ENCODE results near the gene SATB2. TPM values are rescaled to one million over a fixed set of nuclear protein-coding genes. Genes with fewer than 3 reads are reported as not detected.
A peak's percentile ranks its signal among the peaks of the same experiment; 100 is the strongest.

The SATB2 gene
- total RNA-seq, 1 experiment from 2014 or later: 3.0 TPM

- H3K36me3 ChIP-seq (ENCODE audit: low read depth, low read length): no peaks in the 10 kb centered on the region
- no peak overlapping the region for H2AFZ ChIP-seq (ENCODE audit: low read length)
- DNase-seq (peak; percentile 95), ATAC-seq (peak; percentile 98)
- H3K9ac ChIP-seq (ENCODE audit: low read length): no peak overlapping the region
- no peaks in the 10 kb centered on the region for H3K79me2 ChIP-seq (ENCODE audit: low read length)
- CTCF ChIA-PET: no interaction called here
- no peaks in the 10 kb centered on the region for H3F3A ChIP-seq (ENCODE audit: low read length, unreplicated experiment)
- TF ChIP-seq EZH2 (IDR thresholded peaks at IDR 0.05; ENCODE audit: low read length, unreplicated experiment) (no peak), CTCF (conservative IDR thresholded peaks at IDR 0.05; ENCODE audit: low read depth, low read length) (no peak), EZH2phosphoT487 (IDR thresholded peaks at IDR 0.05; ENCODE audit: borderline replicate concordance, low read length) (no peak)
- no peak overlapping the region; the same call in 1 of the 2 replicates for H3K4me3 ChIP-seq (ENCODE audit: low read length)
- no peaks in the 10 kb centered on the region for H3K27me3 ChIP-seq (ENCODE audit: low read length)
- POLR2A ChIA-PET (ENCODE audit: unreplicated experiment): no interaction called here
- intact Hi-C loops (cut with micrococcal nuclease): loop anchor here (1.0 kb wide), 3 partner anchors 36 to 156 kb away; no protein-coding TSS in a partner anchor
- H3K4me1 ChIP-seq (ENCODE audit: insufficient read depth, low read length): peaks cover 17% of the 10 kb centered on the region
- H4K20me1 ChIP-seq (ENCODE audit: low read length): no peaks in the 10 kb centered on the region
- peak overlapping the region; percentile 54 for H3K27ac ChIP-seq (ENCODE audit: low read length)
- no peaks in the 10 kb centered on the region for H3K9me2 ChIP-seq (replicated peaks; ENCODE audit: low read length)
- H3K9me3 ChIP-seq (ENCODE audit: low read length): no peaks in the 10 kb centered on the region
- BruUV-seq (replicated peaks): no TSS peak
- H3K4me2 ChIP-seq (ENCODE audit: low read length): peak overlapping the region; percentile 70
Measured at GRCh38 chr2:199303728-199304177, 154.0 kb downstream of the SATB2 start.

- H3K4me1 ChIP-seq (ENCODE audit: insufficient read depth, low read length): peaks cover 17% of the 10 kb centered on the region
- no TSS peak for BruUV-seq (replicated peaks)
- H3K9me3 ChIP-seq (ENCODE audit: low read length): no peaks in the 10 kb centered on the region
- H3K27me3 ChIP-seq (ENCODE audit: low read length): no peaks in the 10 kb centered on the region
- H3F3A ChIP-seq (ENCODE audit: low read length, unreplicated experiment): no peaks in the 10 kb centered on the region
- DNase-seq: no peak
- ChIA-PET CTCF (no interaction called here), POLR2A (ENCODE audit: unreplicated experiment) (no interaction called here)
- H3K4me3 ChIP-seq (ENCODE audit: low read length): no peak overlapping the region
- no peak overlapping the region for H3K27ac ChIP-seq (ENCODE audit: low read length)
- H3K9me2 ChIP-seq (replicated peaks; ENCODE audit: low read length): no peaks in the 10 kb centered on the region
- H2AFZ ChIP-seq (ENCODE audit: low read length): no peak overlapping the region
- no peaks in the 10 kb centered on the region for H3K36me3 ChIP-seq (ENCODE audit: low read depth, low read length)
- no peaks in the 10 kb centered on the region for H4K20me1 ChIP-seq (ENCODE audit: low read length)
- TF ChIP-seq CTCF (conservative IDR thresholded peaks at IDR 0.05; ENCODE audit: low read depth, low read length) (no peak), EZH2 (IDR thresholded peaks at IDR 0.05; ENCODE audit: low read length, unreplicated experiment) (no peak), EZH2phosphoT487 (IDR thresholded peaks at IDR 0.05; ENCODE audit: borderline replicate concordance, low read length) (no peak)
- no peak overlapping the region for H3K4me2 ChIP-seq (ENCODE audit: low read length)
- no peak overlapping the region for H3K9ac ChIP-seq (ENCODE audit: low read length)
- no peaks in the 10 kb centered on the region for H3K79me2 ChIP-seq (ENCODE audit: low read length)
- no peak for ATAC-seq
- intact Hi-C loops (cut with micrococcal nuclease): loop anchor here (1.0 kb wide), 2 partner anchors 107 to 156 kb away; no protein-coding TSS in a partner anchor
Measured at GRCh38 chr2:199302851-199303250, 154.9 kb downstream of the SATB2 start.

GRCh38 chr2:199288424-199288823 is 169.3 kb downstream of the SATB2 start:
- no peak for DNase-seq
- Histone ChIP-seq H3K4me3 (ENCODE audit: low read length) (no peak overlapping the region), H3K4me2 (ENCODE audit: low read length) (no peak overlapping the region), H3K9ac (ENCODE audit: low read length) (no peak overlapping the region), H3K4me1 (ENCODE audit: insufficient read depth, low read length) (no peaks in the 10 kb centered on the region), H2AFZ (ENCODE audit: low read length) (no peak overlapping the region), H3K9me2 (replicated peaks; ENCODE audit: low read length) (no peaks in the 10 kb centered on the region), H3K27me3 (ENCODE audit: low read length) (no peaks in the 10 kb centered on the region), H3K27ac (ENCODE audit: low read length) (no peak overlapping the region), H3K79me2 (ENCODE audit: low read length) (no peaks in the 10 kb centered on the region), H3K36me3 (ENCODE audit: low read depth, low read length) (no peaks in the 10 kb centered on the region), H3F3A (ENCODE audit: low read length, unreplicated experiment) (no peaks in the 10 kb centered on the region), H4K20me1 (ENCODE audit: low read length) (no peaks in the 10 kb centered on the region), H3K9me3 (ENCODE audit: low read length) (no peaks in the 10 kb centered on the region)
- ATAC-seq: no peak
- POLR2A ChIA-PET (ENCODE audit: unreplicated experiment): no interaction called here
- CTCF ChIA-PET: no interaction called here
- BruUV-seq (replicated peaks): no TSS peak
- TF ChIP-seq CTCF (conservative IDR thresholded peaks at IDR 0.05; ENCODE audit: low read depth, low read length): no peak
- TF ChIP-seq EZH2 (IDR thresholded peaks at IDR 0.05; ENCODE audit: low read length, unreplicated experiment): no peak
- TF ChIP-seq EZH2phosphoT487 (IDR thresholded peaks at IDR 0.05; ENCODE audit: borderline replicate concordance, low read length): no peak
- intact Hi-C loops (cut with micrococcal nuclease): no loop called here
